ENCODE data around the gene TTC21B.

DNA sequence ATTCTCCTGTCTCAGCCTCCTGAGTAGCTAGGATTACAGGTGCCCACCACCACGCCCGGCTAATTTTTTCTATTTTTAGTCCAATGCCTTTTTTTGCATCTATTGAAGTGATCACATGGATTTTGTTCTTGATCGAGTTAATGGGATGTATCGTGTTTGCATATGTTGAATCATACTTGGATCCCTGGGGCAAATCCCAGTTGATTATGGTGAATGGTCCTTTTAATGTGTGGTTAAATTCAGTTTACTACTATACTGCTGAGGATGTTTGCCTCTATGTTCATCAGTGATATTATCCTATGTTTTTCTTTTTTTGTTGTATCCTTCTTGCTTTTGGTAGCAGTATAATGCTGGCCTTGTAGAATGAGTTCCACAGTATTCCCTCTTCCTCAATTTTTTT, 8.2 kb upstream of the TTC21B start:
- no peak for TF ChIP-seq POLR2A (IDR thresholded peaks at IDR 0.05)
- no peak for TF ChIP-seq CTCF (IDR thresholded peaks at IDR 0.05)
